Endodermal cell (in vitro differentiated cells): ENCODE data around the gene CCDC124. TPM values are rescaled to one million over a fixed set of nuclear protein-coding genes. Genes with fewer than 3 reads are reported as not detected.

Experiments used
- DNase-seq: peaks from one replicate; pipeline ENCODE4 v3.0.0-alpha.2; 2017
- H3K27ac ChIP-seq: 2 replicates; pipeline ENCODE4 v1.5.1; 2013; ENCODE audit warnings: mild to moderate bottlenecking, low read depth, low read length, moderate library complexity
- H3K27me3 ChIP-seq: 2 replicates; pipeline ENCODE4 v1.6.1; 2013; ENCODE audit warnings: mild to moderate bottlenecking, low read length, moderate library complexity; ENCODE audit not compliant: insufficient read depth, control insufficient read depth, poor library complexity, severe bottlenecking
- H3K36me3 ChIP-seq: 2 replicates; pipeline ENCODE4 v1.7.0; 2013; ENCODE audit warnings: mild to moderate bottlenecking, low read length, moderate library complexity; ENCODE audit not compliant: control insufficient read depth, insufficient read depth
- H3K4me1 ChIP-seq: one replicate; pipeline ENCODE4 v1.7.0; 2013; ENCODE audit warnings: low read length; ENCODE audit not compliant: control insufficient read depth, insufficient read depth
- H3K4me3 ChIP-seq: 2 replicates; pipeline ENCODE4 v1.5.1; 2013; ENCODE audit warnings: mild to moderate bottlenecking, low read length, moderate library complexity
- H3K9ac ChIP-seq: 2 replicates; pipeline ENCODE4 v1.6.1; 2013; ENCODE audit warnings: mild to moderate bottlenecking, low read length, moderate library complexity; ENCODE audit not compliant: poor library complexity, severe bottlenecking; ENCODE audit errors: extremely low read depth
- H3K9me3 ChIP-seq: 2 replicates; pipeline ENCODE4 v1.6.1; 2013; ENCODE audit warnings: mild to moderate bottlenecking, low read length, moderate library complexity; ENCODE audit not compliant: control insufficient read depth
- H3K27ac Mint-ChIP-seq: 2 replicates; pipeline ENCODE4 v1.8.0; 2020; ENCODE audit warnings: mixed read lengths
- H3K27me3 Mint-ChIP-seq: 2 replicates; pipeline ENCODE4 v1.8.0; 2021; ENCODE audit warnings: mild to moderate bottlenecking, mixed read lengths; ENCODE audit not compliant: insufficient read depth
- H3K36me3 Mint-ChIP-seq: 2 replicates; pipeline ENCODE4 v1.8.0; 2020; ENCODE audit warnings: low read depth, mixed read lengths
- H3K4me1 Mint-ChIP-seq: 2 replicates; pipeline ENCODE4 v1.8.0; 2020; ENCODE audit warnings: mixed read lengths
- H3K4me3 Mint-ChIP-seq: 2 replicates; pipeline ENCODE4 v1.8.0; 2020; ENCODE audit warnings: mild to moderate bottlenecking, moderate library complexity, mixed read lengths
- H3K9me3 Mint-ChIP-seq: 2 replicates; pipeline ENCODE4 v1.8.0; 2020; ENCODE audit warnings: mild to moderate bottlenecking, mixed read lengths
- CTCF ChIP-seq: fragments of 200-600 bp; sonication (generic); conservative IDR thresholded peaks from 2 replicates; pipeline ENCODE4 v1.5.0; 2021; ENCODE audit warnings: antibody characterized with exemption, mild to moderate bottlenecking
- WGBS, 2 experiments: methylation state at CpG; one replicate each; pipeline versions ENCODE4 v1.1.5 to v1.1.7; 2013; ENCODE audit warnings: missing lambda C conversion rate in 2 of 2, mixed read lengths in 1 of 2; ENCODE audit not compliant: insufficient coverage in 1 of 2, insufficient read length in 1 of 2; 5-methylcytosine and 5-hydroxymethylcytosine counted together
- total RNA-seq, 2 donors: library from RNA; stranded (reverse); fragmentation: NEBNext Ultra II Directional in 1 of 2; extraction: Animal tissue kit (Norgen Biotek cat#: 25700) in 1 of 2; gene quantifications; 2 replicates in 1 of 2; 3 replicates in 1 of 2; pipeline ENCODE4 v1.2.1, GENCODE V29; 2021

Gene CCDC124
- total RNA-seq, 2 donors from 2014 or later, result 129 to 143 TPM

GRCh38 chr19:17950310-17951156, 17.7 kb downstream of the CCDC124 start:
- Mint-ChIP-seq H3K27me3 (peaks cover 63% of the 10 kb centered on the region), H3K9me3 (no peaks in the 10 kb centered on the region), H3K36me3 (no peaks in the 10 kb centered on the region), H3K27ac (peak overlapping the region; percentile 39), H3K4me1 (peaks cover 21% of the 10 kb centered on the region), H3K4me3 (peak overlapping the region; percentile 68)
- peak; percentile 71 for DNase-seq
- Histone ChIP-seq H3K4me3 (peak overlapping the region; percentile 74), H3K36me3 (no peaks in the 10 kb centered on the region), H3K9me3 (no peaks in the 10 kb centered on the region), H3K9ac (peak overlapping the region; percentile 41), H3K4me1 (peaks cover 3% of the 10 kb centered on the region), H3K27me3 (peaks cover 56% of the 10 kb centered on the region), H3K27ac (peak overlapping the region; percentile 94)
- TF ChIP-seq CTCF, result no peak
- 0 to 1% methylated on average over 14 to 42 of the region's 48 CpGs for WGBS, 2 experiments

GRCh38 chr19:17951157-17951989, 18.6 kb downstream of the CCDC124 start:
- H3K4me1 ChIP-seq, result peaks cover 3% of the 10 kb centered on the region
- Mint-ChIP-seq H3K9me3 (no peaks in the 10 kb centered on the region), H3K36me3 (no peaks in the 10 kb centered on the region), H3K4me3 (peak overlapping the region; percentile 68), H3K27me3 (peaks cover 63% of the 10 kb centered on the region), H3K4me1 (peaks cover 21% of the 10 kb centered on the region), H3K27ac (peak overlapping the region; percentile 61)
- peak overlapping the region; percentile 41 for H3K9ac ChIP-seq
- peaks cover 56% of the 10 kb centered on the region for H3K27me3 ChIP-seq
- H3K9me3 ChIP-seq, result no peaks in the 10 kb centered on the region
- peak overlapping the region; percentile 94 for H3K27ac ChIP-seq
- no peaks in the 10 kb centered on the region for H3K36me3 ChIP-seq
- no peak for TF ChIP-seq CTCF
- H3K4me3 ChIP-seq, result peak overlapping the region; percentile 74
- WGBS, 2 experiments, result 2 to 6% methylated on average over 15 to 33 of the region's 33 CpGs
- peak; percentile 68 for DNase-seq
